ENCODE results near the gene DDX11. TPM values are rescaled to one million over a fixed set of nuclear protein-coding genes. Genes with fewer than 3 reads are reported as not detected.
A peak's percentile ranks its signal among the peaks of the same experiment; 100 is the strongest.
"Not testable (repeated sequence)": the region's sequence is repeated elsewhere in the genome, so short reads cannot be mapped to it uniquely, and the experiment has no call there.

Gene DDX11
- polyA plus RNA-seq (ENCODE audit: insufficient read length): 41.7 TPM

DNA sequence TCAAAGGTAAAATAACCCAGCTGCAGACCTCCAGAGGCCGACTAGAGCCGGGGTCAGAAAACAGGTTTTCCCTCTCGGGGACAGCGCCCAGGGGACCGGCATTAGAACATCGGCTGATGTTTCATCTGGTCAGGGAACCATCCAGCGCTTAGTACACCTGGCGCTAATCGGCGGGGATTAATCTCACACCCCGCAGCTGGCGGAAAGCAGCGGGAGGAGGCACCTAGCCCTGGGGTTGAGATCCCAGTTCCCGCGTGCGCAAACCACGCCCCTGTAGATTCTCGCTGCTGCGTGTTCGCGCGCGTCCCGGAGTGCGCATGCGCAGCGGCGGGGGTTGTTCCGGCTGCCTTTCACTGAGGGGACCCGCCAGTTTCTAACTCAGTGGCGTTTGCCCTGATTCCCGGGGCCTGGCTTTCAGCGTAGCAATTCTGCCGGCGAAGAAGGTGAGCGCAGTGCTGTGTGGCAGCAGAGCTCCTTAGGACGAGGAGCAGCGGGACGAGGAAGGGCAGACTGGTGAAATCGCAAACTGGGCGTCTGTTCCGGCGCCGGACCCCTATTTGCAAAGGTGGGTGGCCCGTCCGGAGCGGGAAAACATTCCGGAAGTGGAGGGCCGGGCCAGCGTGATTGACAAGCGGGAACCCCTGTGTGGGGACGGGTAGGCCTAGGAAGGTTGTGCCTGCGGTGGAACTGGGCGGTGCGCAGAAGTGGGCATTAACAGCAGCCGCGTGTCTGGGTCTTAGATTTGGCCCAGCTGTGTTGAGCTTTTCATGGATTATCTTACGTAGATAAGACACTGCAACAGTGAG lies at the start of gene DDX11:
TSS of gene DDX11 (plus strand) at position 334 of the 806 bp plus-strand sequence. CDS start 4,534 bp downstream, outside the sequence.
- peak; percentile 89 for DNase-seq

DNA sequence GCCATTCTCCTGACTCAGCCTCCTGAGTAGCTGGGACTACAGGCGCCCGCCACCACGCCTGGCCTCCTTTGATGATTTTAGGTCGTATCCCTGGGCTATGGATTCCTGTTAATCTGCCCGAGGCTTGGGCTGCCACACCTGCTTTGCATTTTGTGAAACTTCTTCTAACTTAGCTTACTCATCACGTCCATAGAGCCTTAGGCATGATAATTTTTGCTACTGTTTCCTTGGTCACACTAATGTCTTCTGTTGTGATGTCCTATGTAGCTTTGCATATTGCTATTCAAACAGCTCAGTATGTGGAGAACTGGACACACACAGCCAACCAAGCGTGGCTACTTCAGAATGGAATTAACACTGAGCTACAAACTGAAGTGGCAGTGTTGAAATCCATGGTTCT lies 47.5 kb upstream of the DDX11 start:
- DNase-seq: no peak

DNA sequence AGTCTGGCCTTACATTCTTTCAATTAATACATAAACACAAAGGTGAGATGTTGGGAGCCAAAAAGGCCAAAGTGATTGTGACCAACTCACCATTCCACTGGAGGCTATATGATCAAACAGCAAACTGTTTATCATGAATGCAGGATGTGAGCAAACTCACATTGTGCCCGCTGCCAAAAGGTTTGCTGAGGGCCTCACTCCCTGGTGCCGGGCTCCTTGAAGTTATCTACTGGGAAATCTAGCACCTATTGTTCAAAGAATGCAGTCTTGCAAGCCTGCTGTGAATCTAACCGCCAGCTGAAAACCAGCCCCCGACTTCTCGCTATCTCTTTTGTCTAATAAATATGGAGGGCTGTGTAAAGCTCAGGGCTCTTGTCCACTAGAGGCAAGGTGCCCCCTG lies 46.7 kb upstream of the DDX11 start:
- not testable (repeated sequence) for DNase-seq

DNA sequence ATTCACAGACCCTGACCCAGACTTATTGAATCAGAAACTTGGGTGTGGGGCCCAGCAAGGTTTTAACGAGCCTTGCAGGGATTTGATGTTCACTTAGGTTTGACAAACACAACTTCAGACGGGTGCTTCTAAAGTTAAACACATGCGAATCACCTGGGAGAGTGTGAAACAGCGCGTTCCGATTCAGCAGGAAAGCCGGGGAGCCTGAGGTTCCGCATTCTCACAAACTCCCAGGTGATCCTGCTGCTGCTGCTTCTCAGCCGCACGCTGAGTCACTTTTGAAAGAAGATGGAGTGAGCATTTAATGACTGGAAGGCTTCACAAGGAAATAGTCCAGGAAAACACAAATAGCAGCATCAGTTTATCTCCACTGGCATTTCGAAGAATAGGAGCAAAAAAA lies 44.2 kb upstream of the DDX11 start:
- DNase-seq: no peak

DNA sequence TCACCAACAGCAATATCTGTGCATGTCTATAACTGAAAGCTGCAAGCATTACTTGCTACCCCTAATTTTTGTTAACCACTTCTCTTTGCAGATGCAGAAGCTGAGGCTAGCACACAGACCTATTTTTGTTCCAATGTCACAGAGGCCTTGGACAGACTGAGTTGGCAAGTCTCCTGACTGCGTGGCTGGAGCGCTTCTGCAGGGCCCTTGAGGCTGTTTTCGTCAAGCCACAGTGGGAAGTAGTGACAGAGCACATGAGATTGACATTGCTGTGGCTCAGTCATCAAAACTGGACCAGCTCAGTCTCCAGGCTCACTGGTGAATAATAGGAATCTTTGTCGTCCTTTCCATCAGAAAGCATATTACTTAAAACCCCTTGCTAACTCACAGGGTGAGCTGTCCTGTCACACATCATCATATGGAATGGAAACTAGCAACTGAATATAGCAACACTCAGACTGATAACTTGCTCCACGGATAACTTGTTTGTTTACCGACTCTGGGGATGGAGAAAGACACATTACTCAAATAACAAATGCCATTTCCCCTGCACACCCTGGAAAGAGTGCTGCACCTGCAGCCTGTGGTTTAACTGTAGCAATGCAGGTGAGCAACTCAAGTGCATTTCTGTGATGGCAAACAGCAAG lies 43.6 kb upstream of the DDX11 start:
- peak; percentile 29 for DNase-seq

DNA sequence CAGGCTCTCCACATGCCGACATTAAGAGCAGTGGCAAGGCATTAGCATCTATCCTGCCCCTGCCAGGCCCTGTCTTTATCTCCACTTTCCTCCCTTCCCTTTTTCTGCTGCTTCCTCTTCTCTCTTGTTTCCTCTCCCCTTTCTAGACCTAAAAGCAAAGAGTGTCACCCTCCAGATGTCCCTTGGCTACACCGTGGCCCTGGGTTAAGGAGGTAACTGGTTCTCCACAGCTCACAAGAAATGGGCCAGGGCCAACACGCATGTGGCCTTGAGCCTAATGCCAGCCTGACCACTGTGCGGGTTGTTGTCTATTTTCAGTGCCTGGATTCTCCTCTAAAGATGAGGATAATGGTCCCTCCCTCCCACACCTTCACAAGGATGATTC lies 41.7 kb upstream of the DDX11 start:
- no peak for DNase-seq

DNA sequence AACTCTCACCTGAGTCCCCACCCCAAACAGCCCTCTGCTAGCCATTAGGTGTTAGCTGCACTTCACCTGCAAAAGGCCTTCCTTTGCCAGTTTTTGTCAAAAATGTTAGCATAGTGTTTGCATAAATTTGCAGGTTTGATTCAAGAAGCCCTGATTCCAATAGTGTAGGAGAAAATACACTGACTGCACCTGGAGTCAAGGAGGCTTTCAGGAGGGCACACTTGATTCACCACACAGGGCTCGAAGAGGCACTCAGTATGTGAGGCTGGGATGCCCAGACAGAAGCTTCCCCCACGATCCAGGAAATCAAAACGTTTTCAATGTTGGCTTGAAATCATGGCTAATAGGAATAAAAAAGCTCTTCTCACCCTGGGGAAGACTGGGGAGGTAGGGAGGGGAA lies 40.5 kb upstream of the DDX11 start:
- DNase-seq: no peak

DNA sequence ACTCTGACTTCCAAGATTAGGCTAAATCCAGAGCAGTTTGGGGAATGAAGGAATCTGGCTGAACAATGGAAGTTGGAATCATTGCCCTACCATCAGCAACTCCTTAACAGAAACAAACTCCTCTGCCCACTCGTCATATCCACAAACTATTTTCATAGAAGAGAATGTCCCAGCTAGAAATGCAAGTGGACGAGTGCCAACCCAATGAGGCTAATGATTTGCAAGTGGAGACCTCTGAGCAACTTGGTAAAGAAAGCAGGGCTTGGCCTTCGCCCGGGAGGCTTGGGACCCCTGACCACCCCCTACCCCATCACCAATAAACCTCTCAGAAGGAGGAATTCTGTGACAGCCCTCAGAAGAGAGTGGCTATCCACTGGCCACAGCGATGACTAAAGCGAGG lies 40.0 kb upstream of the DDX11 start:
- no peak for DNase-seq

DNA sequence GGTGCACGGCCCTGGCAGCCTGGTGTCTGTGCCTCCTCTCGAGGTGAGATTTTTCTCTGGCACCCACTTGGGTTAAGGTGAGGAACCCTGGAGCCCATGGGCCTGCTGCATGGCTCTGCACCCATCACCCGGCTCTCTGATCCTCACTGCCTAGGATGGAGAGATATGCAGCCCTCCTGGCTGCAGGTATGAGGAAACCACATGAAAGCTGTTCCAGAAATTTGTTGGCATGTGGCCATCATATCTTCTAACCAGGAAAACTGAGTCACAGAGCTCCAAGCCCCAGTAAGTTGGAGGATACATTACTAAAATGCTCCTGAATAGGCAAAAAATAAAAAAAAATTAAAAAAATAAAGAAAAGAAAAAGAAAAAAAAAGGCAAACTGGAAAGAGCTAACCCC lies 39.3 kb upstream of the DDX11 start:
- no peak for DNase-seq

DNA sequence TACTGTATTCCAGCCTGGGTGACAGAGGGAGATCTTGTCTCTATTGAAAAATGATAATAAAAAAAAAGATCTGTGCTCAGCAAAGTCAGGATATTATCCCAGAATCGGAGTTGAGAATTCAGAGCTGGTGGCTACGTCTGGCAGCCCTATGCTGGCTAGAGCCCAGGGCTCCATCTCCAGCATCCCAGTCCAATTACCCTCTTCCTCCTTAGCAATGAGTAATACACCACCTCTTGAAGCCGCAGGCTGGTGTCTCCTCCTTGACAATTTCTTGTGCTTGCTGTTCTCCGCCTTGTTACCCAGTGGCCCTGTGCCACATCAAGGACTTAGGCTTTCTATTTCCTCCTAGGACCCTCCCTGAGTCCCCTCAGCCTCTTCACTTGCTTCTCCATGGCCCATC lies 38.4 kb upstream of the DDX11 start:
- no peak for DNase-seq

DNA sequence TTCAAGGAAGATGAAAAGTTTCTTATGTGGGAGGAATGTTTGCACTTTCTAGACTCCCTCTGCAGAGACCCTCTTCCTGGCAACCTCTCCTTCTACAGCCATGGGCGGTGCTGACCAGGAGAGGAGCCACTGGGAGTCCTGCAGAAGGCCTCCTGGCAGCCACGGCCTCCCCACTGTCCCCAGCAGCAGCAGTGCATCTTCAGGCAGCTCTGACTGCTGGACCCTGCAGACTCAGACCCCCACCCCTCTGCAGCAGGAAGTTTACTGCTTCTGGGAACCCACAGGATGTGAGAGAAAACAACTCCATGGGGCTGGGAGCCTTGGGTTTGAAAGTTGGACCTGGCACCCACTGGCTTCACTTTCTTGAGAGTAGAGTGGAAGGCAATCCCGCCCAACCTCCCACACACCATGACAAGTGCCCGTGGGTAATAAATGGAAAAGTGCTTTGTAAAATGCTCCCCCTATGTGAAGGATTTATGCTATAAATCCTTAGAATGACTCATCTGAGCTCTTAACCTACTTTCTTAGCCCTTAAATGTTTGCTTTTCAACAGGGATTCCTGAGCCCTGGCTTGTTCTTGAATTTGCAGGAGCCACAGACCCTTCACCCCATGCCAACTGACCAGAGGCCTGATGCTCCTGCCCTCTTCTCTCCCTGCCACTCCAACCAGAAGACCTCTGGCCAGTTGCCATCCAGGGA lies 37.5 kb upstream of the DDX11 start:
- DNase-seq: no peak

DNA sequence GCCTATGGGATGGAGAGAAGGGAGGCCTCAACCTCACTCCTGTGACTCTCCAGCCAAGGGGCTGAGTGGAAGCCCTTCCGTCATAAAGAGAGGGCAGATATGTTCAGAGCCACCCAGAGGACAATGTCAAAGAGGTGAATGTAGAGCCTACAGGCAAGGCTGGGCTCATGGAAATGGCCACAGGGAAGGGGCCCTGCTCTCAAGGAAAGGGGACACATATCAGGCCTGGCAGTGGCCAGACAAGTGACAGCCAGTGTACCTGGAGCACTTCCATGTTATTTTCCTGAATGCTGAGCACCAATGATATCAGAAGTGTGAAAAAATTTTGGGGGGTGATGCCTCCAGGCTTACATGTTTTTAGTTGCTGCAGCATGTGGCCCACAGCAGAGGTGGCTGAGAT lies 36.6 kb upstream of the DDX11 start:
- no peak for DNase-seq

DNA sequence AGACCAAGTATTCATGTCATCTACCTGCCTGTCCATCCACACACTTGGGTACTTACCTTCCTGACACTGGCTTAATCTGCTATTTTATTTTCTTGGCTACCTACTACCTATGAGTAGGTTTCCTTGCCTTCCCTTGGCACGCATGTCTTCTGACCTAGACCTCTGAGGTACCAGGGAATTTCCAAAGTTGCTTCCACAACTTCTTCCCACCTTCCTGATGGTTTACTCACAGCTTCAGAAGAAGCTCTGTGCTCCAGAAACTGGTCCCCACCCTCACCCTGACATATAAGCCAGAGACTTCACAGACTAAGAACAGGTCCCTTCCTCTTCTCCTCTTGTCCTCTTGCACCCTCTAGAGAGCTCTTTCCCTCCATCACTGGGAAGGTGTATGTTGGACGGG lies 35.7 kb upstream of the DDX11 start:
- no peak for DNase-seq

DNA sequence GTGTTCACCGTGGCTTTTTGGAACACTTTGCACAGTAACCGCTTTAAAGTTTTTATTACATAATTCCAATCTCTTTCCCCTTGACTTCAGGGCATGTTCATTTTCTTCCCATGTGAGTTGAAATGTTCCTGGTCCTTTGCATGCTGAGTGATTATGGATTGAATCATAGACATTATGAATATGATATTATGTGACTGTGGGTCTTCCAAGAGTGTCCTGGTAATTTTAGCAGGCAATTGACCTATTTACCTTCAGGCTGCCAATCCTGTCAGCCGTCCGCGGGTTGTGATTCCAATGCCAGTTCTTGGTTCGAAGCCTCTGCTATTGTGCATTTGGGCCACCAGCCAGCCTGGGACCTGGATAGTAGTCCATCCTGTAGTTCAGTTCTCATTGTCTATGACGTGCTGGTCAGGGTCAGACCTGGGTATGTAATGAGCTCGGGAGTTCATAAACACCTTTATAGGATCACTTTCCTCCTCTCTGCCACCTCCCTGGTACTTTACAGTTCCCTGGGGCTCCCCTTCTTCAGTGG lies 32.6 kb upstream of the DDX11 start:
- DNase-seq: no peak

DNA sequence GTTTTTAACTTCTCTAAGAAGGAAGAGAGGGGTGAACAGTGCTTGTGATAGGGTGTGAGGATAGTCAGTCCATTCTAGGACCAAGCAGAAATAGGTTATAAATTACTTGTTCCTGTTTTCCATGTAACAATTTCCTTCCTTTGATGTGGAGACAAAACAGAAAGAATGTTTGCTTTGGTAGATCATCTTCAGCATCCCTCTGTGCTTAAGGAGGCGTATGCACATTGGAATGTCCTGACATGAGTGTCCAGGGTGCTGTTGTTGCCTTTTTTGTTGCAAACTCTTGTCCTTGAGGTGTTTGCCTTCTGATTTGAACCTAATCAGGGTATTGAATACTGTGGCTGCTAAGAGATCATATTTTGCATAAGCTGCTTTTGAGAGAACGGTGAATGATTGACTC lies 23.5 kb upstream of the DDX11 start:
- not testable (repeated sequence) for DNase-seq

DNA sequence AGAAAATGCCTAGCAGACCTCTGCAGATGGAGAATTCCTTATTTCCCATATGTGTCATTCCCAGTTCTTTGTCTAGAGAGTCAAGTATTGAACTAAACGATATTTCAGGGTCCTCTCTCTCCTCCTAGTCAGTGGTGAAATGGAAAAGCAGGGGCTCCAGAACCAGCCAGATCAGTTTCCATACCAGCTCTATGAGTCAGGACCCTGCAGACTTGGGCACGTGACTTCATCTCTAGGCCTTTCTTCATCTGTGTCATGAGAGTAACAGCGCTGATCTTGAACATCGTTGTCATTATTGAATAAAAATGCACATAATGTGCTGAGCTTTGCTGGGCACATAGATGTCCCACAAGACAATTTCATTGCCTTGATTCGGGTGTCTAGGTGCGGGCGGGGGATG lies 23.1 kb upstream of the DDX11 start:
- not testable (repeated sequence) for DNase-seq

DNA sequence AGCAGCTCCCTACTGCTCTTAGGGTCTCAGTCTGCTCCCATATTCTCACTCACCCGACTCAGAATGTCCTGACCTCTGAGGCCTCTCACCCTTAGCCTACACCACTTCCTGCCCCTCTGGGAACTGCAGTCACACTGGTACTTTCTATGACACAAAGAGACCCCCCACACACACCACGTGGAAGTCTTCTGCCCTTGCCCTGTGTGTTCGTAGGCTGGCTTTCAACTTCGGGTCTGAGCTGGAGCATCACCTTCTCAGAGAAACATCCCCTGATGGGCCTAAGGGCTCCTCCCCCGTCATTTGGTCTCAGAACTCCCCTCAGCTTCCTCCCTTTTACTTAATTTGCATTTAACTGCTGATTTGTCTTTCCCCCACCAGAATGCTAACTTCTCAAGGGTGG lies 22.0 kb upstream of the DDX11 start:
- DNase-seq: not testable (repeated sequence)

DNA sequence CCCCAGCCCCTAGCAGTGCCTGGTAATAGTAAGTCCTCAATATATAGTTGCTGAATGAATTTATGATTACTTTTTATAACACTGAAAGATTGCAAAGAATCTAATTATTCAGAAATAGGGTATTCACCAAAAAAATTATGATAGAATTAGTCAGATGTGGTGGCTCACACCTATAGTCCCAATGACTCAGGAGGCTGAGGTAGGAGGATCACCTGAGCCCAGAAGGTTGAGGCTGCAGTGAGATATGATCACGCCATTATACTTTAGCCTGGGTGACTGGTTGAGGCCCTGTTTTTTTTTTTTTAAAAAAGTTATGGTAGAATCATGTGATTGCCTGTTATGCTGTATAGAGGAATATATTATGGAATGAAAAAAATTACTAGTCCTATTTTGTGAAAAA lies 21.5 kb upstream of the DDX11 start:
- DNase-seq: not testable (repeated sequence)

DNA sequence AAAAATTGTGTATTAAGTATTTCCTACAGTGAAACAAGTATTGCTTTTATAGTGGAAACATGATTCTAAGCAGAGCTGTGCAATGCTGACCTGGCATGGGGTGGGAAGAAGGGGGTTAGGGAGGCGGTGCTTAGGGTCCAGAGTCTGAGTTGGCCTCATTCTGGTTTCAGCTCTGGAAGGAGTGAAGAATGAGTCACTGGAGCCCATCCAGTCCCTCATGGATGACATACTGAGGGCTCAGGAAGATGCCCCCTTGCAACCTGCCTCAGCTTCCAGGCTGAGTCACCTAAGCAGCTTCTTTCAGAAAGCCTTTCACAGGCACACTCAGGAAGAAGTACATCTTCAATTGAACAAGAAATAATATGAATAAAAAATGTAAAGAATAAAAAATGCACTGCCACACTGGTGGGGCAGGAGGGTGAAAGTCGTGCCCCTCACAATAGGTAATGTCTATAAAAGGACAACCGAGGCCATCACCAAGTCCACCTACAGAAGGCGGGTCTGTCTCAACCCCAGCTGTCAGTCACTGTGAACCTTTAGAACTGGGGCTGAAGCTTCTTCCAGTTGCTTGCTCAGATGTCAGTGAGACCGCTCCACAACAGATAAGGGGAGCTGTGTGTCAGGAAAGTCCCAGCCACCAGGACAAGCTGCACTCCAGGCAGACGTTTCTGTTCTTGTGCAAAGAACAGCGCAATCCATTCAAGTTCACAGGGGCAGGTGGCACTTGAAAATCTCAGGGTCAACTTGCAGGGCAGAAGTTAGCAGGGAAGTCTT lies 20.8 kb upstream of the DDX11 start:
- not testable (repeated sequence) for DNase-seq

DNA sequence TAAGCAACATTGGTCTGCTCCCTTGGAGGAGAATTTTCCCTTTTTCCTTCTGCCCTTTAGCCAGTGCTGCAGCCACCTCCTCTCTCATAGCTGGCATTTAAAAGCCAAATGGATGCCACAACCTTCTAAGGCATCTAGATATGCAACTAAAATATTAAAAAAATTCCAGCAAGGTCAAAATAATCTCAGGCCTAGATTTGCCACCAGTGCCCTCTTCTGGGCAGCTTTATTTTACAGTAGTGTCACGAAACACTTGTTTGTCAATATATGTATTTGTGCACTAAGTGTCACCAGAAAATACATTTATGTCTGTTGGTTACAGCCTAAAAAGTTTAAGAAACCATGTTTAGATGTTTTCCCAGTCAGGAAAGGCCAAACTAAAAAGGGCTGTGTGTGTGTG lies 19.7 kb upstream of the DDX11 start:
- DNase-seq: not testable (repeated sequence)

DNA sequence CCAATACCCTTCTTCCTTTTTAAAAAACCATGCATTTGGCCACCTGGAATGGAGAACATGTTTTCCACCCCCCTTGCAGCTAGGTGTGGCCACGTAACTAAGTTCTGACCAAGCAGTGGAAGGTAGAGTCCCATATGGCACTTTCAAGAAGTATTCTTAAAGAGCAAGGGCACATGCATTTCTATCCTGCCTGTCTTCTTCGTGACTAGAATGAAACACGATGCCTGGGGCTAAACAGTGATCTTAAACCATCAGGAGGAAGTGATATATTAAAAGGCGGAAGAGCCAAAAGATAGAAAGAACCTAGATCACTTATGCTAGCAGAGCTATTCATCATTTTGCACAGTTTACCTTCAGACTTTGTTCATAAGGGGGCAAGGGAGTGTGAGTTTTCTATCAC lies 16.0 kb upstream of the DDX11 start:
- DNase-seq: no peak

DNA sequence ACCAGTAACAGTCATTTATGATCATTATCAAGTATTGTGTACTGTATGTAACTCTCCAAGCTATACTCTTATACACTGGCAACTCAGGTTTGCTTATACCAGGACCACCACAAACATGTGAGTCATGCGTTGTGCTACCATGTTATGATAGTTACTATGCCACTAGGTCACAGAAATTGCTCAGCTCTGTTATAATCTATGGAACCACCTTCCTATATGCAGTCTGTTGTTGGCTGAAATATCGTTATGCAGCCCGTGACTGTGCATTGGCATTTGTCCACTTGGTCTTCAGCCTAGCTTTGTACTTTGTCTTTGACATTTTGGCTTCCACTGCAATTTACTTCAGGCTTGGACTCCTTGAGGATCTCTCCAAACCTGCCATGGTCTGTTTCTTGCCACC lies 7.5 kb upstream of the DDX11 start:
- DNase-seq: not testable (repeated sequence)

DNA sequence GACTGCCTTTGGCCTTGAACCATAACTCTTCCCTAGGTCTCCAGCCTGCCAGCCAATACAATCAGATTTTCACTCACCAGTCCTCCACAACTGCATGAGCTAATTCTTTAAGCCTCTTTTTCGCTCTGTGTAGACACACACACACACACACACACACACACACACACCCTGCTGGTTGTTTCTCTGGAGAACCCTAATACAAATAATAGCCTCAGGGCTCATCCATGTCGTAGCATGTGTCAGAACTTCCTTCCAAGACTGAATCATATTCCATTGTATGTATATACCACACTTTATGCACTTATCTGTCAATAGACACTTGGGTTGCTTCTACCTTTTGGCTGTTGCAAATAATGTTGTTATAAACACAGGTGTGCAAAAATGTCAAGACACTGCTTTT lies 6.0 kb upstream of the DDX11 start:
- not testable (repeated sequence) for DNase-seq

Data from hindlimb muscle (tissue), 1 donor.